ENCODE measurements around the gene PGP.

GRCh38 chr16:2242598-2242997 is 28.0 kb upstream of the PGP start:
- TF ChIP-seq CTCF (IDR thresholded peaks at IDR 0.05 in 2 of 3, conservative IDR thresholded peaks at IDR 0.05 in 1 of 3; ENCODE audit: borderline replicate concordance in 1 of 3, insufficient read depth in 1 of 3, low read depth in 2 of 3, low read length in 2 of 3) (no peak), JUND (IDR thresholded peaks at IDR 0.05) (no peak), POLR2A (IDR thresholded peaks at IDR 0.05; ENCODE audit: borderline replicate concordance, extremely low read depth, insufficient read depth, insufficient read length) (no peak), EZH2 (IDR thresholded peaks at IDR 0.05) (no peak), FOSL1 (IDR thresholded peaks at IDR 0.05; ENCODE audit: low read depth) (no peak), SIN3A (IDR thresholded peaks at IDR 0.05; ENCODE audit: low read depth) (no peak), CEBPB (IDR thresholded peaks at IDR 0.05; ENCODE audit: low read depth) (no peak), ZFX (IDR thresholded peaks at IDR 0.05) (no peak), REST (IDR thresholded peaks at IDR 0.05; ENCODE audit: low read depth) (no peak), SRF (IDR thresholded peaks at IDR 0.05; ENCODE audit: low read depth) (no peak), SP1 (IDR thresholded peaks at IDR 0.05; ENCODE audit: low read depth) (no peak)
